Neuronal stem cell (in vitro differentiated cells): ENCODE data around the gene CAMK2B.

Experiments used
- DNase-seq: peaks from one replicate; pipeline ENCODE4 v3.0.0-alpha.2; 2013; ENCODE audit warnings: low spot score
- H2AFZ ChIP-seq: one replicate; pipeline ENCODE4 v1.6.1; 2013; ENCODE audit warnings: mild to moderate bottlenecking, low read length, inconsistent platforms
- H2AK5ac ChIP-seq: 2 replicates; pipeline ENCODE4 v1.6.1; 2013; ENCODE audit warnings: low read depth, mild to moderate bottlenecking, inconsistent platforms, low read length, moderate library complexity, mixed read lengths
- H2BK120ac ChIP-seq: 2 replicates; pipeline ENCODE4 v1.6.1; 2013; ENCODE audit warnings: low read depth, mild to moderate bottlenecking, inconsistent platforms, low read length, moderate library complexity, mixed read lengths
- H2BK12ac ChIP-seq: one replicate; pipeline ENCODE4 v1.6.1; 2013; ENCODE audit warnings: low read length, inconsistent platforms
- H2BK15ac ChIP-seq: 2 replicates; pipeline ENCODE4 v1.6.1; 2013; ENCODE audit warnings: mild to moderate bottlenecking, low read length, inconsistent platforms, mixed read lengths
- H2BK5ac ChIP-seq: one replicate; pipeline ENCODE4 v1.6.1; 2013; ENCODE audit warnings: inconsistent platforms, mild to moderate bottlenecking, low read length, moderate library complexity
- H3K14ac ChIP-seq: one replicate; pipeline ENCODE4 v1.6.1; 2013; ENCODE audit warnings: low read length, inconsistent platforms
- H3K18ac ChIP-seq: 2 replicates; pipeline ENCODE4 v1.6.1; 2013; ENCODE audit warnings: low read length, inconsistent platforms
- H3K23ac ChIP-seq: 2 replicates; pipeline ENCODE4 v1.6.1; 2013; ENCODE audit warnings: low read depth, mild to moderate bottlenecking, mixed read lengths, low read length, inconsistent platforms; ENCODE audit not compliant: poor library complexity
- H3K27ac ChIP-seq: replicated peaks from 3 replicates; pipeline ENCODE4 v1.5.1; 2013; ENCODE audit warnings: low read length, inconsistent platforms
- H3K27me3 ChIP-seq, 3 experiments: 2 replicates each; pipeline ENCODE4 v1.6.1; 2013; ENCODE audit warnings: low read length in 3 of 3, mild to moderate bottlenecking in 2 of 3, inconsistent platforms in 1 of 3, low read depth in 1 of 3, mixed read lengths in 1 of 3, moderate library complexity in 1 of 3; ENCODE audit not compliant: control insufficient read depth in 3 of 3, insufficient read depth in 3 of 3
- H3K36me3 ChIP-seq, 2 donors: replicated peaks in 1 of 2; 2 replicates each; pipeline ENCODE4 v1.6.1; 2013; ENCODE audit warnings: low read length in 2 of 2; ENCODE audit not compliant: control insufficient read depth in 2 of 2, insufficient read depth in 2 of 2
- H3K4ac ChIP-seq: 2 replicates; pipeline ENCODE4 v1.6.1; 2013; ENCODE audit warnings: inconsistent platforms, mild to moderate bottlenecking, low read length, moderate library complexity
- H3K4me1 ChIP-seq, 2 donors: 1 replicate in 1 of 2; 2 replicates in 1 of 2; pipeline ENCODE4 v1.6.1; 2013; ENCODE audit warnings: low read length in 2 of 2, low read depth in 1 of 2; ENCODE audit not compliant: control insufficient read depth in 2 of 2, insufficient read depth in 1 of 2
- H3K4me2 ChIP-seq: one replicate; pipeline ENCODE4 v1.6.1; 2013; ENCODE audit warnings: mild to moderate bottlenecking, low read length, inconsistent platforms; ENCODE audit not compliant: insufficient read depth, poor library complexity, severe bottlenecking
- H3K4me3 ChIP-seq, 2 donors: 2 replicates each; pipeline ENCODE4 v1.5.1; 2013; ENCODE audit warnings: low read length in 2 of 2, mild to moderate bottlenecking in 2 of 2, inconsistent platforms in 1 of 2, moderate library complexity in 1 of 2
- H3K79me1 ChIP-seq: one replicate; pipeline ENCODE4 v1.6.1; 2013; ENCODE audit warnings: low read depth, mild to moderate bottlenecking, inconsistent platforms, low read length, moderate library complexity
- H3K9ac ChIP-seq: one replicate; pipeline ENCODE4 v1.6.1; 2013; ENCODE audit warnings: mild to moderate bottlenecking, low read depth, low read length, inconsistent platforms; ENCODE audit not compliant: poor library complexity
- H3K9me3 ChIP-seq, 2 donors: replicated peaks in 1 of 2; 2 replicates each; pipeline versions ENCODE3 to v1.6.1; 2013; ENCODE audit warnings: low read length in 2 of 2, mild to moderate bottlenecking in 2 of 2, inconsistent platforms in 1 of 2, low read depth in 1 of 2, mixed read lengths in 1 of 2, moderate library complexity in 1 of 2; ENCODE audit not compliant: control insufficient read depth in 2 of 2, insufficient read depth in 1 of 2
- H4K8ac ChIP-seq: one replicate; pipeline ENCODE4 v1.6.1; 2013; ENCODE audit warnings: low read depth, mild to moderate bottlenecking, inconsistent platforms, low read length, moderate library complexity
- H4K91ac ChIP-seq: one replicate; pipeline ENCODE4 v1.6.1; 2013; ENCODE audit warnings: low read length, low read depth, mild to moderate bottlenecking, inconsistent platforms; ENCODE audit not compliant: poor library complexity
- WGBS, 2 donors: extraction: QIAGEN DNeasy Blood & Tissue Kit; methylation state at CpG; one replicate each; pipeline ENCODE4 v1.1.7; 2013; ENCODE audit warnings: missing lambda C conversion rate in 2 of 2, mixed read lengths in 1 of 2; ENCODE audit not compliant: insufficient read length in 2 of 2, insufficient replicate concordance in 1 of 2; ENCODE audit errors: extremely low coverage in 2 of 2; 5-methylcytosine and 5-hydroxymethylcytosine counted together

The CAMK2B gene

DNA sequence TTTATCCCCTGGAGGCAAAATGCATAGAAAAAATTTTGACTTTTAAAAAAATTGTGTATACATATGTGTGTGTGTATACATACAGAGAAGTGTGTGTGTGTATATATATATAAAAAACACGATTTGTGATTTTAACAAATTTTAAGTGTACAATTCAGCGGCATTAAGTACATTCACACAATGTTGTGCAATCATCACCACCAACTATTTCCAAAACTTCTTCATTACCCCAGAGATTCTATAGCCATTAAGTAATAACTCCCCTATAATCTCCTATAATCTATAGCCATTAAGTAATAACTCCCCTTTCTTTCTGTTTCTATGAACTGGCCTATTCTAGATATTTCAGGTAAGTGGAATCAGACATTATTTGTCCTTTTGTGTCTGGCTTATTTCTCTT is 20.7 kb upstream of the CAMK2B start:
- Histone ChIP-seq H3K9ac (no peak overlapping the region), H4K8ac (no peak overlapping the region), H3K9me3 (peaks cover 0 to 2% of the 10 kb centered on the region in 2 donors), H3K4ac (no peak overlapping the region), H2BK12ac (no peak overlapping the region), H3K36me3 (no peaks in the 10 kb centered on the region), H3K4me1 (no peaks in the 10 kb centered on the region), H3K27me3 (no peaks in the 10 kb centered on the region), H3K18ac (no peak overlapping the region), H2AK5ac (no peak overlapping the region), H2BK120ac (no peak overlapping the region), H3K14ac (no peak overlapping the region), H3K4me3 (no peak overlapping the region), H2BK15ac (no peak overlapping the region), H2BK5ac (no peak overlapping the region), H3K4me2 (no peak overlapping the region), H3K27ac (no peak overlapping the region), H4K91ac (no peak overlapping the region), H3K79me1 (no peaks in the 10 kb centered on the region), H3K23ac (no peak overlapping the region), H2AFZ (no peak overlapping the region)
- WGBS, 2 donors, result no CpG with 5 or more reads among the region's 2 CpGs
- DNase-seq, result no peak

DNA sequence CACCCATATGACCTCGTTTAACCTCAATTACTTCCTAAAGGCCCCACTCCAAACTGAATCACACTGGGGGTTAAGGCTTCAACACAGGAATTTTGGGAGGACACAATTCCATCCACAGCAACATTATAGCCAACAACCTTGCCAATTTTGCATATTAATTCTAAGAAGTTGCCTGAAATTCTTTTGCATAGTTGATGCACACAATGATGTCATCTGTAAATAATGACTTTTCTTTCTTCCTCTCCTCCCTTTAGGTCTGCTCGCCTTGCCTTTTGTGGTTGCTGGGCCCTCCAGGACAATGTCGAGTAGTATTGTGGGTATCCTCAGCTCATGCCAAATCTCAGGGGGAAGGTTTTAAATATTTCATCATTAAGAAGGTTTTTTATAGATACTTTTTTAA is 16.0 kb upstream of the CAMK2B start:
- Histone ChIP-seq H3K23ac (no peak overlapping the region), H2AK5ac (no peak overlapping the region), H3K27ac (no peak overlapping the region), H3K79me1 (no peaks in the 10 kb centered on the region), H3K18ac (no peak overlapping the region), H2BK12ac (no peak overlapping the region), H4K8ac (no peak overlapping the region), H3K4me3 (no peak overlapping the region), H3K4me1 (no peaks in the 10 kb centered on the region), H2BK120ac (no peak overlapping the region), H4K91ac (no peak overlapping the region), H3K9ac (no peak overlapping the region), H2AFZ (no peak overlapping the region), H3K14ac (no peak overlapping the region), H2BK5ac (no peak overlapping the region), H3K9me3 (peaks cover 0 to 2% of the 10 kb centered on the region in 2 donors), H3K4me2 (no peak overlapping the region), H2BK15ac (no peak overlapping the region), H3K4ac (no peak overlapping the region), H3K36me3 (no peaks in the 10 kb centered on the region), H3K27me3 (peaks cover 0 to 4% (median 0%) of the 10 kb centered on the region in 3 experiments)
- no CpG with 5 or more reads among the region's 3 CpGs for WGBS, 2 donors
- DNase-seq, result no peak

DNA sequence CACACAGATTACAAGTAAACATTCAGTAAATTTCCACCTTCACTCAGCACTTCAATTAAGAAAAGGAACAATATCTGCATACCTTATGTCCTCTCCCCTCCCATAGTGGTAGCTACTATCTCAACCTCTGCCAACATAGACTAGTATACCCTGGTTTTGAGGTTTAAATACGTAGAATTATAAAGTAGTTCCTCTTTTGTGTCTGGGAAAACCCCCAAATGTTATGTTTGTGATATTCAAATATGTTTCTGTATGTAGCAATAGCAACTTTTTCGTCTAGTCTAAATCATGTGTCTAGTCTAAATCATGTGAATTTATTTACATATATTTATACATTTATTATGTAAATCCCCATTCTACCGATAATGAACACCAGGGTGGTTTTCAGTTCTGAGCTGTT is 13.2 kb upstream of the CAMK2B start:
- H3K36me3 ChIP-seq, result no peaks in the 10 kb centered on the region

DNA sequence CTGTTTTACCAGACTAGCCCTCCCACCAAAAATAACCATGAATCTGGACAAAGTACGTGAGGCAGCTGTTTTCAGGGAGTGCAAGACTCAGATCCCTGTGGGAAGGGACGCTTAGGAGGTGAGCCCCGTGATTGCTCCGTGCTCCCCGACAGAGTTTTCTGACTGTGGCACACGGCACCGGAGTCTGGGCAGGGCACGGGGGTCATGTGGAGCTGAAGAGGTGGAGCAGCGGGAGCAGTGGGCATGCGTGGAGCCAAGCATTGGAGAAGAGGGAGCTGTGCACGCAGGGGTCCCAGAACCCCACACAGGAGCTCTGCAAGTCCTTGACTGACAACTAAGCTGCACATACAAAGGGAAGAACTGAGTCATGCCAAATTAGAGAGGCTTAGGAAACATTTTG is 11.1 kb upstream of the CAMK2B start:
- Histone ChIP-seq H2AFZ (no peak overlapping the region), H3K27ac (no peak overlapping the region), H3K14ac (no peak overlapping the region), H3K23ac (no peak overlapping the region), H4K91ac (no peak overlapping the region), H3K79me1 (no peaks in the 10 kb centered on the region), H3K4me3 (no peak overlapping the region), H3K18ac (peak overlapping the region; percentile 19), H2BK12ac (no peak overlapping the region), H2BK5ac (no peak overlapping the region), H2BK120ac (no peak overlapping the region), H2AK5ac (no peak overlapping the region), H3K9ac (no peak overlapping the region), H3K4me1 (no peaks in the 10 kb centered on the region), H4K8ac (no peak overlapping the region), H2BK15ac (no peak overlapping the region), H3K4me2 (no peak overlapping the region), H3K4ac (no peak overlapping the region), H3K27me3 (peaks cover 0 to 9% (median 0%) of the 10 kb centered on the region in 3 experiments), H3K36me3 (no peaks in the 10 kb centered on the region), H3K9me3 (no peaks in the 10 kb centered on the region)
- no peak for DNase-seq
- no CpG with 5 or more reads among the region's 11 CpGs for WGBS, 2 donors

More for the DNA sequence above, 13.2 kb upstream of the CAMK2B start:
- Histone ChIP-seq H2BK5ac (no peak overlapping the region), H3K9ac (no peak overlapping the region), H3K4me2 (no peak overlapping the region), H3K14ac (no peak overlapping the region), H2BK12ac (no peak overlapping the region), H3K4me1 (no peaks in the 10 kb centered on the region), H3K9me3 (peaks cover 0 to 2% of the 10 kb centered on the region in 2 donors), H2BK15ac (no peak overlapping the region), H3K79me1 (no peaks in the 10 kb centered on the region), H3K23ac (no peak overlapping the region), H3K18ac (no peak overlapping the region), H3K4me3 (no peak overlapping the region), H2AFZ (no peak overlapping the region), H4K8ac (no peak overlapping the region), H2AK5ac (no peak overlapping the region), H4K91ac (no peak overlapping the region), H3K4ac (no peak overlapping the region), H3K27me3 (peaks cover 0 to 9% (median 0%) of the 10 kb centered on the region in 3 experiments), H3K27ac (no peak overlapping the region), H2BK120ac (no peak overlapping the region)
- no peak for DNase-seq
- no CpG with 5 or more reads among the region's 3 CpGs for WGBS, 2 donors
